Measurements from ENCODE around the gene XIRP1.

XIRP1 gene

GRCh38 chr3:39138804-39139415 lies 53.5 kb downstream of the XIRP1 start:
- no peaks in the 10 kb centered on the region for H3K27me3 ChIP-seq (replicated peaks)
- H3K27ac ChIP-seq = no peak overlapping the region
- peaks cover 39% of the 10 kb centered on the region for H3K36me3 ChIP-seq (replicated peaks)
- TF ChIP-seq CTCF (IDR thresholded peaks at IDR 0.05; ENCODE audit: low read depth, low read length, missing control alignments) = no peak
- no peak for DNase-seq
- H3K4me3 ChIP-seq (ENCODE audit: low read depth, low read length) = no peak overlapping the region
- in situ Hi-C loops (cut with HindIII; ENCODE audit: low pct_ligation_motif_present, low sequenced_read_pairs) = no loop called here

- no peak overlapping the region for H3K27ac ChIP-seq
Observed at GRCh38 chr3:39137991-39138803, 54.2 kb downstream of the XIRP1 start.

DNA sequence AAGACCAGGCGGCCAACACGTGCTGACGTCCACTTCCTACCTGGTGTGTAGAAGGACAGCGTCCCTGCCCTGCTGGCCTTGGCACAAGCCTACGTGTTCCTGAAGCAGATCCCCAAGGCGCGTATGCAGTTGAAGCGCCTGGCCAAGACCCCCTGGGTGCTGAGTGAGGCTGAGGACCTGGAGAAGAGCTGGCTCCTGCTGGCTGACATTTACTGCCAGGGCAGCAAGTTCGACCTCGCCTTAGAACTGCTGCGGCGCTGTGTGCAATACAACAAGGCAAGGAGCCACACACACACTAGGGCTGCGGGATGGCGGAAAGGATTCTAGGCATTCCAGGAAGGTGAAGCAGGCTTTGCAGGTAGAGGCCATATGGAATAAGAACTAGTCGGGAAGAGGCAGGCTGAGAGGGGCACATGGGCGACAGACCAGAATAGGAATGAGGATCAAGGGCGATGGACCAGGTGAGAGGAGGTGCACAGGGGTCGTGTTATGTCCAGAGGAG lies 54.9 kb downstream of the XIRP1 start:
- in situ Hi-C loops (cut with HindIII; ENCODE audit: low pct_ligation_motif_present, low sequenced_read_pairs) = no loop called here
- TF ChIP-seq CTCF (IDR thresholded peaks at IDR 0.05; ENCODE audit: low read depth, low read length, missing control alignments) = no peak
- Histone ChIP-seq H3K27me3 (replicated peaks) (no peaks in the 10 kb centered on the region), H3K36me3 (replicated peaks) (peaks cover 25% of the 10 kb centered on the region), H3K27ac (no peak overlapping the region), H3K4me3 (ENCODE audit: low read depth, low read length) (no peak overlapping the region)
- DNase-seq = no peak

More at GRCh38 chr3:39137991-39138803, 54.2 kb downstream of the XIRP1 start:
- no peak for TF ChIP-seq CTCF (IDR thresholded peaks at IDR 0.05; ENCODE audit: low read depth, low read length, missing control alignments)
- Histone ChIP-seq H3K4me3 (ENCODE audit: low read depth, low read length) (no peak overlapping the region), H3K27me3 (replicated peaks) (no peaks in the 10 kb centered on the region), H3K36me3 (replicated peaks) (peaks cover 32% of the 10 kb centered on the region)
- no peak for DNase-seq
- in situ Hi-C loops (cut with HindIII; ENCODE audit: low pct_ligation_motif_present, low sequenced_read_pairs) = no loop called here

DNA sequence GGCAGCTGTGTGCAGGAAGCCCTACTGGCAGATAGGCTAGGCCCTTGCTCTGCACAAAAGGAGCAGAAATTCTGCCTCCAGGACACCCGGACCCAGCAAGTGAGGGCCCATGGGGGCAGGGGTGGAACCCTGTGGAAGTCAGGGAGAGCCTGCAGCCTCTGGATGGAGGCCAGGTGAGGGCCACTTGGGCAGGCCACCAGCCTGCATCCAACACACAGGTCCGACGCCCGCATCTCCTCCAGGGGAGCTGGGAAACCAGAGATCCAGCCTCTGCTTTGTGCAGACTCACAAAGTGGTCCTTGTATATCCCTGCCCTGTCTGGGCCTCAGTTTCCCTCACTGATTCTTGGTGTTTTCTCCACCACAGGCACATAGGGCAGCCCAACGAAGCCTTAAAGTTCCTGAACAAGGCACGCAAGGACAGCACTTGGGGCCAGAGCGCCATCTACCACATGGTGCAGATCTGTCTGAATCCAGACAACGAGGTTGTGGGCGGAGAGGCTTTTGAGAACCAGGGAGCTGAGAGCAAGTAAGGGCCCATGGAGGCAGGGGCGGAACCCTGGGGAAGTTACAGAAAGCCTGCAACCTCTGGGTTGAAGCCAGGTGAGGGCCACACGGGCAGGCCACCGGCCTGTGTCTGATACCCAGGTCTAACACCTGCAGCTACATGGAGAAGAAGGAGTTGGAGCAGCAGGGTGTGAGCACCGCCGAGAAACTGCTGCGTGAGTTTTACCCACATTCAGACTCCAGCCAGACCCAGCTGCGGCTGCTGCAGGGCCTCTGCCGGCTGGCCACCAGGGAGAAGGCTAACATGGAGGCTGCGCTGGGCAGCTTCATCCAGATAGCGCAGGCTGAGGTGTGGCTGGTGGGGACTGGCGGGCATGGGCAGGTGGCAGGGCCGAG lies 55.6 kb downstream of the XIRP1 start:
- DNase-seq = no peak
- Histone ChIP-seq H3K27me3 (replicated peaks) (no peaks in the 10 kb centered on the region), H3K36me3 (replicated peaks) (peaks cover 18% of the 10 kb centered on the region), H3K4me3 (ENCODE audit: low read depth, low read length) (no peak overlapping the region), H3K27ac (no peak overlapping the region)
- in situ Hi-C loops (cut with HindIII; ENCODE audit: low pct_ligation_motif_present, low sequenced_read_pairs) = no loop called here
- TF ChIP-seq CTCF (IDR thresholded peaks at IDR 0.05; ENCODE audit: low read depth, low read length, missing control alignments) = no peak

DNA sequence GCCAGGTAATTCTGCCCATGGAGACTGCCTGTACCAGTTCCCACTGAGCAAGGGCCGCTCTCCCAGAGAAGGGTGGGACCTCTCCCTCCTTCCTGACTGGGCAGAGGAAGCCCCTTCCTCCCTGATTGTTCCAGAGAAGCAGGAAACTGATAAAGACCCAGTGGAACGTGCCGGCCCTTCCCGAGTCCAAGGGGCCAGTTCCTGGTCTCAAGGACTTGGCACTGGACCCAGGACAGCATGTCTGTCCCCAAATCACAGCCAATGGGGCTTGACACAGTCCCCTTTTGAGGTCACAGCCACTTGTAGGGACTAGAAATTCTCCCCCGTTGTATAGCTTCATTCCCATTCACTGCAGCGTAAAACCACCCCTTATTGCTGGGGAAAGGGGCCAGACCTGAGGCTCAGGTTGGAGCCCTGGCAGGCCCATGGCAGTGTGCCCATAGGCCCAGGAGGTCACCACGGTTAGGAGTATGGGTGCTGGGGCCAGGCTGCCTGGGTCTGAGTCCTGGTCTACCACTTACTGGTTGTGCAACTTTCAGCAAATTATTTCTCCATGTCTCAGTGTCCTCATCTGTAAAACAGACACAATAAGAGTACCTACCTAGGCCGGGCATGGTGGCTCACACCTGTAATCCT lies 57.1 kb downstream of the XIRP1 start:
- Histone ChIP-seq H3K27me3 (replicated peaks) (no peaks in the 10 kb centered on the region), H3K27ac (no peak overlapping the region), H3K36me3 (replicated peaks) (peaks cover 3% of the 10 kb centered on the region), H3K4me3 (ENCODE audit: low read depth, low read length) (no peak overlapping the region)
- no peak for DNase-seq
- in situ Hi-C loops (cut with HindIII; ENCODE audit: low pct_ligation_motif_present, low sequenced_read_pairs) = no loop called here
- no peak for TF ChIP-seq CTCF (IDR thresholded peaks at IDR 0.05; ENCODE audit: low read depth, low read length, missing control alignments)
